HUES64 (cell line): ENCODE measurements around the gene ADCYAP1.

ENCODE experiments used
- H3K27ac ChIP-seq: 2 replicates; pipeline ENCODE4 v1.7.0; 2013; ENCODE audit warnings: low read depth, low read length, inconsistent platforms
- H3K27me3 ChIP-seq: 2 replicates; pipeline ENCODE4 v1.6.1; 2013; ENCODE audit warnings: mild to moderate bottlenecking, low read length; ENCODE audit not compliant: insufficient read depth
- H3K36me3 ChIP-seq: 2 replicates; pipeline ENCODE4 v1.6.1; 2013; ENCODE audit warnings: mild to moderate bottlenecking, low read length; ENCODE audit not compliant: insufficient read depth
- H3K4me1 ChIP-seq: 2 replicates; pipeline ENCODE4 v1.6.1; 2013; ENCODE audit warnings: mild to moderate bottlenecking, low read length, moderate library complexity; ENCODE audit not compliant: insufficient read depth
- H3K4me3 ChIP-seq: 2 replicates; pipeline ENCODE4 v1.5.1; 2013; ENCODE audit warnings: mild to moderate bottlenecking, low read length, moderate library complexity
- H3K9ac ChIP-seq: 2 replicates; pipeline ENCODE4 v1.6.1; 2013; ENCODE audit warnings: mild to moderate bottlenecking, low read depth, low read length
- H3K9me3 ChIP-seq: 2 replicates; pipeline ENCODE4 v1.6.1; 2013; ENCODE audit warnings: low read depth, low read length; ENCODE audit not compliant: insufficient read depth
- WGBS: fragments of 150-250, 120-280 bp; methylation state at CpG from one replicate; pipeline ENCODE4 v1.1.7; 2013; ENCODE audit warnings: missing lambda C conversion rate; 5-methylcytosine and 5-hydroxymethylcytosine counted together

ADCYAP1 gene

DNA sequence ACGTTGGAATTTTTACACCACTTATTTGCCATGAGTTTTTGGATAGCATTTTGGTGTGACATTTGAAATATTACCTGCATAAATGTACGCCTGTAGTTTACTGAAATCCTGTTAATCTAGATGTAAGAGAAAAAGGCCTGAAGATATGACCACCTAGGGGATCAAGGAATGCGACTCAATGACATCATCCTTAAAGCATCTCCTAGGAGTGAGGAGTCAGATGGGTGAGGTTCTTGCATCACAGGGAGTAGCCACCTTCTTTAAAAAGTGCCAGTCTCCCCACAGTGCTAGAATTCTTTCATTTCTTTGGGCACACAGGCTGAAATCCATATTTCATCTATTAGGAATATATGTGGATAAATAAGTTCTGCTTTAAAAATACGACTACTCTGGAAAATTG lies 34.5 kb downstream of the ADCYAP1 start:
- Histone ChIP-seq H3K27ac (no peak overlapping the region), H3K4me1 (peaks cover 15% of the 10 kb centered on the region; the same call in 1 of the 2 replicates), H3K4me3 (no peak overlapping the region), H3K27me3 (no peaks in the 10 kb centered on the region), H3K36me3 (no peaks in the 10 kb centered on the region), H3K9me3 (no peaks in the 10 kb centered on the region), H3K9ac (no peak overlapping the region)
- 31% methylated on average over 3 of the region's 4 CpGs for WGBS

DNA sequence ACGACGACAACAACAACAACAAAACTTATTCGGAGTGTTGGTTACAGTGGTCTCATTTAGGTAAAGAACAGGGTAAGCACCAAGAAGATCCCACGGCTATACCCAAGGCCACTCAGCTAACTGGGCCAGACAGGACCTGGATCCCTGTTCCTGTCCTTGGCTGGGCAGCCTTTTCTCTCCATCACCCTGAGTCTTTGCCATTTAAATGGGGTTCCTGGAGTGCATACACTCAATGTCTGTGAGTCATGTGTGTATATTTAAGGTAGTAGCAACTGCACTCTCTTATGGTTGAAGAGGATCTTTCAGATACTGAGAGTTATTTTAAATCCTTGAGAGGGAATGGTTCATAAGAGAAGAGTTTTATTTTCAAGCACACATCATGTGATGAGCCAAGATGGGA lies 35.3 kb downstream of the ADCYAP1 start:
- H3K9ac ChIP-seq = no peak overlapping the region
- H3K4me3 ChIP-seq = no peak overlapping the region
- H3K9me3 ChIP-seq = no peaks in the 10 kb centered on the region
- peaks cover 15% of the 10 kb centered on the region; the same call in 1 of the 2 replicates for H3K4me1 ChIP-seq
- no peak overlapping the region for H3K27ac ChIP-seq
- 82% methylated on average over 4 of the region's 4 CpGs for WGBS
- no peaks in the 10 kb centered on the region for H3K27me3 ChIP-seq
- H3K36me3 ChIP-seq = no peaks in the 10 kb centered on the region

DNA sequence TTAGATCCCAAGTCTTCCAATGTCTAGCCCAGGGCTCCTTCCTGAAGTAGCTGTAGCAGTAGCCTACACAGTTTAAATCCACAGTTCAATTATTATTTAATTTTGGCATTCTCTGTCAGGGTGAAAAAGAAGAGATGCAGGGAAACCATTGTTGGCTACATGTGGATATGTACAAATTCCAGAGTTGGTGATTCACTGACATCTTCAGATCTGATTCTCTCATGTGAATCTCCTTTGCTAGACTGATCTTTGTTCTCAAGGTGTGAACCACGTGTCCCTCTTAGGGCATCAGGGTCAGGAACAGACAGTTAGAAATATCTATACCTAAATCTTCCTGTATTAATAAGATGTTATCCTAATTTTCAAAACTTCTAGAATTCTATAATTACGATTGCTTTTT lies 36.7 kb downstream of the ADCYAP1 start:
- no peak overlapping the region for H3K9ac ChIP-seq
- H3K27me3 ChIP-seq = no peaks in the 10 kb centered on the region
- no peaks in the 10 kb centered on the region for H3K9me3 ChIP-seq
- H3K27ac ChIP-seq = no peak overlapping the region
- peaks cover 15% of the 10 kb centered on the region; the same call in 1 of the 2 replicates for H3K4me1 ChIP-seq
- no peak overlapping the region for H3K4me3 ChIP-seq
- H3K36me3 ChIP-seq = no peaks in the 10 kb centered on the region
- WGBS = 83% methylated on average over 2 of the region's 2 CpGs

DNA sequence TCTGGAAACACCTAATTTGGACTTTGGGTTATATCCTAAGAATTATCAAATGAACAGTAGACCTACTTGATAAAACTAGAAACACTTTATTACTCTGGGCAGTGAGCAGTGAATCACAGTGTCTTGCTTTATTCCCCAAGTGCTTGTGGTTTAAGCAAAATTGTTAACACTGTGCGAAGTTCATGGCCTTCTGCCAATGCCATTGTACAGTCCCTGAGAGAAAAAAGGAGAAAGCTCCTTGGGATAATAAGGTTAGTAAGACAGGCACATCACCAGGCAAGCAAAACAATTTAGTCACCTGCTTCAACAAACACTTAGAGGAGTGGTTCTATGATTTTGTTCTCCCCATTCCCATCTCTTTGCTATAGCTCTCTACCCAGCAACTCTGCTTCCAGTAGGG lies 39.8 kb downstream of the ADCYAP1 start:
- no peaks in the 10 kb centered on the region for H3K9me3 ChIP-seq
- H3K36me3 ChIP-seq = no peaks in the 10 kb centered on the region
- no peaks in the 10 kb centered on the region for H3K27me3 ChIP-seq
- no peak overlapping the region for H3K9ac ChIP-seq
- H3K4me3 ChIP-seq = no peak overlapping the region
- no peak overlapping the region for H3K27ac ChIP-seq
- WGBS = 97% methylated on average over 1 of the region's 1 CpG
- peaks cover 8% of the 10 kb centered on the region; the same call in 1 of the 2 replicates for H3K4me1 ChIP-seq

DNA sequence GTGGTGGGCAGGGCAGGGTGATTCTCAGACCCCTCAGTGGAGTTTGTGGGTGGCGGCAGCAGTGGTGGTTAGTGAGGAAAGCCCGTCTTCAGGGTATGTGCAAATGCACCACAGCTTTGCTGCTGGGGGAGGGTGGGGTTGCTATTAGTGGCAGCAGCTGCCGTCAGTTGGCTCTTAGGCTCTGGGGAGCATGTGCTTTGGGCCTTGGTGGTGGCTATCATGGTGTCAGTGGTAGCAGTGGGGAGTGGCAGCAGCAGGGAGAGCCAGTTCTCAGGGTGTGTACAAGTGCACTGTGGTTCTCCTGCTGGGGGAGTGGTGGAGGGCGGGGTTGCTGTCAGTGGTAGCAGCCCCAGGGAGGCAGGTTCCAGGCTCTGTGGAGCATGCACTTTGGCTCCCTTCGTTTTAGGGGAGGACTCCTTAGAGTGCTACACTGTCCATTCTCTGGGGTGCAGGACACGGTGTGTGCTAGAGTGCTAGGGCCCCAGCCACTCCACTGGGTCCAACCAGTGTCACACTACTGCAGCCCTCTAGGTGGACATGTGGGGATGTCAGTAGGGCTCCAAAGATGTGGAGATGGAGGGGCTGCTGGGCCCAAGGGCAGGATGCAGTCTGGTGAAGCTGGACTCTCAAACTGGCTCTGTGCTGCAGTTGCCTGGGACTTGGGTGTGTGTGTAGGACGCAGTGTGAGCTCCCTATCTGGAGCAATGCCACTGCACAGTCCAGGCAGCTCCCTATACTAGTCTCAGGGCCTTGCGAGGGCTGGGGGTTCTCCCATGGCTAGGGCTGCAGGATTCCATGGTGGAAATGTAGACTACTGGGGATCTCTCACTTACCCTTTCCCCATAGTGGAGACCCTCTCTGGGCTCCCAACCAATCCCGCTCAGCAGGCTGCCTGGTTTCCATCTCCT lies 45.3 kb downstream of the ADCYAP1 start:
- no peaks in the 10 kb centered on the region for H3K36me3 ChIP-seq
- no peak overlapping the region for H3K27ac ChIP-seq
- no peaks in the 10 kb centered on the region for H3K27me3 ChIP-seq
- no peaks in the 10 kb centered on the region for H3K9me3 ChIP-seq
- WGBS = 82% methylated on average over 9 of the region's 9 CpGs
- no peak overlapping the region for H3K9ac ChIP-seq
- no peak overlapping the region for H3K4me3 ChIP-seq
- no peaks in the 10 kb centered on the region for H3K4me1 ChIP-seq

DNA sequence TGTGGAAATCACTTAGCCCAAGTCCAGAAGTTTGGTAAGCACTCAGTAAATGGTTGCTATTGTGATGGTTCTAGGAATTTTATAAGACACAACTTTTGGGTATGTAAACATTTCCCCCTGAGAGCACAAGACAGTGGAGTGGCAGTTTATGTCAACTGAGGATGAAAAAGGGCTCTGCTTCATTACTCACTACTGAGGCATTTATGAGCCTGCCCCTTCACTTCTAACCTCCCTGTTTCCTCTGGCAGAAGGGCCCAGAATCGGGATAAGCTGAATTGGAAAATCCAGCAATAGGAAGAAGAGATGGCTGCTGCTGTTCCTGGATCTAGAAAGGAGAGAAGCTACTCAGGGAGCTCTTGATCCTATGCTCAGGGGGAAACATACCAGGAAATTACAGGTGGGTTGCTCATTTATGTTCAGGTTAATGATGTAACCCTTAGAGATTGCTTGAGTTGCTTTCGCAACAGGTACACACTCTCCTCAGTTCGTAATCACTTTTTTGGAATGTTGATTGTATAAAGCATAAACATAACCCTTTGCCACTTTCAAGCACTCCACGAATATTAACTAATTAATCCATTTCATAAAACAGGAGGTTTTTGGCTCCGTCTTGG lies 46.3 kb downstream of the ADCYAP1 start:
- Histone ChIP-seq H3K27ac (no peak overlapping the region), H3K27me3 (no peaks in the 10 kb centered on the region), H3K4me3 (no peak overlapping the region), H3K9me3 (no peaks in the 10 kb centered on the region), H3K4me1 (no peaks in the 10 kb centered on the region), H3K9ac (no peak overlapping the region), H3K36me3 (no peaks in the 10 kb centered on the region)
- WGBS = 91% methylated on average over 5 of the region's 5 CpGs

DNA sequence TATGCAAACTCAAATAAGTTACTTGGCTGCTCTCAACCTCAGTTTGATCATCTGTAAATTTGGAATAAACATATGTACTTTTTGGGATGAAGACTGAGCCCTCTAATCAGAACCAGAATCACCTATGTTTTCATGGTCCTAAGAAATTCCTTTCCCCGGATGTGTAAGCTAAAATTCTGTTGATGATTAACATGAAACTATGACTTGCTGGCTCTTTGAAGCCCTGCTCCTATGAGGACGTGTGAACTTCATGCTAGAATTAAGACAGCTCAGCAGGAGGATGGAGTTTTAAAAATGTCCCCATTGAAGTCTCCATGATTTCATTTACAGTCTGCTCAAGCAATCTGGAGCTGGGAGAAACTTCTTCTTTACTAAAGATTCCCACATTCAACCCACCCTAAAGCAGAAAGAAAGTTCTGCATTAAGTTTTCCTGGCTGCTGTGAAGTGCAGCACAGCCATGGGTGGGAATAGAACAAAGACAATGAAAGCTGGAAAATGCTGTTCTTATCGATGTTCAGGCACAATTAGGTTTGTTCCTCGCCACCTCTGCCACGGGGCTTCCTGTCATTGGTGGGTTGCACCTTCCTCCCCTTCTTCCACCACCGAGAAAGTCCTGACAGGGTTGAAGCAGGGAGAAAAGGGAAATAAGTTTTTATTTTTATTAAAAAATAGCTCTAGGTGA lies 50.9 kb downstream of the ADCYAP1 start:
- WGBS = 78% methylated on average over 5 of the region's 6 CpGs
- H3K9ac ChIP-seq = no peak overlapping the region
- H3K9me3 ChIP-seq = no peaks in the 10 kb centered on the region
- no peaks in the 10 kb centered on the region for H3K4me1 ChIP-seq
- no peaks in the 10 kb centered on the region for H3K27me3 ChIP-seq
- H3K4me3 ChIP-seq = no peak overlapping the region
- no peaks in the 10 kb centered on the region for H3K36me3 ChIP-seq
- no peak overlapping the region for H3K27ac ChIP-seq

DNA sequence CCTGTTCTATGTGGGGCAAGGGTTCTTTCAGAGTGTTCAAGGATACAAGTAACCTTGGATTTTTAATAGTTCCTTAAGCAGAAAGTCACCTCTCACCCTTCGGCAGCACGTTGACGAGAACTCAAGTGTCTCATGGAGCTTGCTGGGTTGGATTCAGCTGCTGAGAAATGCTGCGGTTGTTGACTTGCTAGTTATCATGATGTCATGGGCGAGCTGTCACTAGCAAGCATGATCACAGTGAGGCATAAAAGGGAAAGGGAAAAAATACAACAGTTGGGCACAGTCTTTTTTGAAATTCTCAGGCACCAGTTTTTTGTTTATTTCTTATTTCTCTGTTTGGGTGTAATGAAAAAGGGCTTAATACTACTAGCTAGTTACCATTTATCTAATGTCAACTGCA lies 53.2 kb downstream of the ADCYAP1 start:
- H3K4me3 ChIP-seq = no peak overlapping the region
- WGBS = 92% methylated on average over 5 of the region's 5 CpGs
- H3K9me3 ChIP-seq = no peaks in the 10 kb centered on the region
- no peaks in the 10 kb centered on the region for H3K36me3 ChIP-seq
- 0 out of 2 replicates have a peak, but pooled peaks cover 3% of the 10 kb centered on the region for H3K4me1 ChIP-seq
- no peaks in the 10 kb centered on the region for H3K27me3 ChIP-seq
- no peak overlapping the region for H3K9ac ChIP-seq
- no peak overlapping the region for H3K27ac ChIP-seq

DNA sequence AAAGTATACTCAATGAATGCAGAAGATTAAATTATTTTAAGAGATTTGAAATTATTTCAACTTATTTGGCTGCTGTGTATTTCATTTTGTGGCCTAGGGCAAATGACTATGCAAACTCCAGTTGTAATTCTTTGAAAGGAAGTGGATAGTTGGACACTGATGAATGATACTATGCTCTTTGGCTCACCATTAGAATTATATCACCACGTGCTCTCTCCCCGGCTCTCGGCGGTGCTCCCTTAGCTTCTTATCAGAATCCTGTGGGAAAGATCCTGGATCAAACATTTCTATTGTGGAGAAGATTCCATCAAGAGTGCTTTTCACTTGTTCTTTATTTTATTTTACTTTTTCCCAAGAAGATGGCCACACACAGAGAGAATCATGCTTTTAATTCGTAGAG lies 55.2 kb downstream of the ADCYAP1 start:
- no peaks in the 10 kb centered on the region for H3K9me3 ChIP-seq
- H3K9ac ChIP-seq = no peak overlapping the region
- 0 out of 2 replicates have a peak, but pooled peaks cover 3% of the 10 kb centered on the region for H3K4me1 ChIP-seq
- no peak overlapping the region for H3K4me3 ChIP-seq
- H3K27me3 ChIP-seq = no peaks in the 10 kb centered on the region
- WGBS = 97% methylated on average over 5 of the region's 5 CpGs
- no peaks in the 10 kb centered on the region for H3K36me3 ChIP-seq
- H3K27ac ChIP-seq = no peak overlapping the region
